ENCODE measurements around the gene MZT2B. TPM values are rescaled to one million over a fixed set of nuclear protein-coding genes. Genes with fewer than 3 reads are reported as not detected.

Gene MZT2B
- total RNA-seq, result 150 and 204 TPM in 2 replicates

GRCh38 chr2:130181880-130182682, at the start of gene MZT2B:
Gene MZT2B, plus strand, starts transcription at chr2:130182262. Its CDS starts 21 bp downstream, at chr2:130182283.

GRCh38 chr2:130145006-130145414, 37.1 kb upstream of the MZT2B start, which contains the start of gene CCDC74B:
Gene CCDC74B, minus strand, starts transcription at chr2:130145112. Its CDS starts 116 bp downstream, at chr2:130144996.

GRCh38 chr2:130181325-130181879, 660 bp upstream of the MZT2B start, which contains the start of gene SMPD4:
Gene SMPD4, minus strand, starts transcription at chr2:130181602. Its CDS starts 5,010 bp downstream, at chr2:130176592.

GRCh38 chr2:130198343-130198742, 16.3 kb downstream of the MZT2B start, which contains the start of gene TUBA3E:
Gene TUBA3E, minus strand, starts transcription at chr2:130198439. Its CDS starts 79 bp downstream, at chr2:130198360.

Other genes with a start within 250 kb of the MZT2B start
- gene RAB6C, start 202.6 kb upstream of the MZT2B start, total RNA-seq, result not detected in 2 replicates
- not detected in 2 replicates for gene POTEF, start 53.0 kb upstream of the MZT2B start, total RNA-seq
- gene CCDC74B, start 37.1 kb upstream of the MZT2B start, total RNA-seq, result 2.3 and 6.5 TPM in 2 replicates
- gene SMPD4, start 660 bp upstream of the MZT2B start, total RNA-seq, result 7.1 and 8.0 TPM in 2 replicates
- gene TUBA3E, start 16.2 kb downstream of the MZT2B start, total RNA-seq, result not detected in 2 replicates
- 84.8 and 97.4 TPM in 2 replicates for gene IMP4, start 160.6 kb downstream of the MZT2B start, total RNA-seq
- gene PTPN18, start 173.8 kb downstream of the MZT2B start, total RNA-seq, result 8.2 and 8.6 TPM in 2 replicates